Lung (tissue), 12 donors: ENCODE results near the gene SLC39A7. TPM values are rescaled to one million over a fixed set of nuclear protein-coding genes. Genes with fewer than 3 reads are reported as not detected.

ENCODE experiments used
- ATAC-seq: fragments of 200-7000 bp; cut with Tn5 transposase; one replicate; pipeline ENCODE4 v1.9.1; 2020; ENCODE audit warnings: moderate number of reproducible peaks; ENCODE audit not compliant: insufficient read depth, low FRiP score
- DNase-seq, 3 donors: peaks; one replicate each; pipeline ENCODE4 v3.0.0-alpha.2; 2013 to 2017
- H3K27ac ChIP-seq, 2 donors: one replicate each; pipeline ENCODE4 v1.5.1; 2013; ENCODE audit warnings: mild to moderate bottlenecking in 2 of 2, moderate library complexity in 2 of 2, control low read depth in 1 of 2, inconsistent platforms in 1 of 2, low read depth in 1 of 2, low read length in 1 of 2
- H3K27me3 ChIP-seq, 3 donors: one replicate each; pipeline ENCODE4 v1.5.1; 2013; ENCODE audit warnings: low read length in 2 of 3; ENCODE audit not compliant: control insufficient read depth in 3 of 3, insufficient read depth in 3 of 3
- H3K36me3 ChIP-seq, 4 donors: one replicate each; pipeline ENCODE4 v1.5.1; 2013; ENCODE audit warnings: low read length in 4 of 4, mild to moderate bottlenecking in 1 of 4, moderate library complexity in 1 of 4; ENCODE audit not compliant: control insufficient read depth in 4 of 4, insufficient read depth in 4 of 4
- H3K4me1 ChIP-seq, 5 donors: one replicate each; pipeline ENCODE4 v1.5.1; 2013; ENCODE audit warnings: low read length in 5 of 5, mild to moderate bottlenecking in 2 of 5, moderate library complexity in 1 of 5; ENCODE audit not compliant: control insufficient read depth in 5 of 5, insufficient read depth in 5 of 5
- H3K4me3 ChIP-seq: one replicate; pipeline ENCODE4 v1.5.1; 2013; ENCODE audit warnings: mild to moderate bottlenecking, control low read depth, moderate library complexity
- H3K9ac ChIP-seq, 2 donors: one replicate each; pipeline ENCODE4 v1.5.1; 2013; ENCODE audit warnings: low read length in 2 of 2, control low read depth in 1 of 2; ENCODE audit not compliant: insufficient read depth in 1 of 2
- H3K9me3 ChIP-seq, 4 donors: one replicate each; pipeline ENCODE4 v1.5.1; 2013; ENCODE audit warnings: low read length in 3 of 4, mild to moderate bottlenecking in 1 of 4, moderate library complexity in 1 of 4; ENCODE audit not compliant: control insufficient read depth in 4 of 4, insufficient read depth in 3 of 4
- CTCF ChIP-seq: IDR thresholded peaks from 2 replicates; pipeline ENCODE4 v1.5.1; 2012; ENCODE audit warnings: mild to moderate bottlenecking; ENCODE audit errors: control extremely low read depth, extremely low read depth
- WGBS, 2 donors: extraction: QIAGEN DNeasy Blood & Tissue Kit; methylation state at CpG; one replicate each; pipeline ENCODE4 v1.1.7; 2013; 5-methylcytosine and 5-hydroxymethylcytosine counted together
- polyA plus RNA-seq, 2 donors: library from polyadenylated mRNA; stranded (reverse); fragments of 200-250 nt; gene quantifications; one replicate each; pipeline ENCODE4 v1.2.1, GENCODE V29; 2013
- total RNA-seq, 2 donors: library from RNA; depleted of rRNA in 1 of 2; stranded (reverse); fragments of >200 nt in 1 of 2; gene quantifications; one replicate each; pipeline ENCODE4 v1.2.1, GENCODE V29; 2014 to 2021
- donor health status: control.
- donor health status: control.
- donor health status: Bipolar disorder and iron deficiency.
- donor health status: healthy.
- donor health status: DM: yes; HTN: yes; CAD: no.

The SLC39A7 gene
- total and polyA plus RNA-seq, 4 donors = 53.6 to 164 (median 100) TPM

GRCh38 chr6:33160728-33161344 lies 39.8 kb upstream of the SLC39A7 start:
- H3K36me3 ChIP-seq = no peaks in the 10 kb centered on the region

GRCh38 chr6:33161354-33162331 lies 39.0 kb upstream of the SLC39A7 start:
- peak overlapping the region in 1 of 2 donors; percentile 69 for H3K27ac ChIP-seq

More at GRCh38 chr6:33160728-33161344, 39.8 kb upstream of the SLC39A7 start:
- Histone ChIP-seq H3K4me3 (no peak overlapping the region), H3K4me1 (peaks cover 0 to 12% (median 0%) of the 10 kb centered on the region in 5 donors), H3K9ac (no peak overlapping the region), H3K27ac (peak overlapping the region in 1 of 2 donors; percentile 54), H3K27me3 (no peaks in the 10 kb centered on the region), H3K9me3 (no peaks in the 10 kb centered on the region)
- 35 to 58% methylated on average over 13 of the region's 13 CpGs for WGBS, 2 donors
- peak; percentile 62 to 86 (median 77) for DNase-seq
- TF ChIP-seq CTCF = no peak
- peak; percentile 76 for ATAC-seq

GRCh38 chr6:33163540-33163939 lies 37.1 kb upstream of the SLC39A7 start:
- peaks cover 0 to 12% (median 0%) of the 10 kb centered on the region in 5 donors for H3K4me1 ChIP-seq
- no peak for ATAC-seq
- no peak overlapping the region for H3K4me3 ChIP-seq
- no peak for TF ChIP-seq CTCF
- H3K9me3 ChIP-seq = no peaks in the 10 kb centered on the region
- no peak overlapping the region for H3K9ac ChIP-seq
- no peaks in the 10 kb centered on the region for H3K36me3 ChIP-seq
- WGBS, 2 donors = 85 to 95% methylated on average over 10 of the region's 10 CpGs
- no peak overlapping the region for H3K27ac ChIP-seq
- no peaks in the 10 kb centered on the region for H3K27me3 ChIP-seq
- DNase-seq = no peak

More at GRCh38 chr6:33161354-33162331, 39.0 kb upstream of the SLC39A7 start:
- Histone ChIP-seq H3K9ac (no peak overlapping the region), H3K4me3 (no peak overlapping the region), H3K36me3 (no peaks in the 10 kb centered on the region), H3K27me3 (no peaks in the 10 kb centered on the region), H3K9me3 (no peaks in the 10 kb centered on the region), H3K4me1 (peaks cover 0 to 12% (median 0%) of the 10 kb centered on the region in 5 donors)
- 7 to 8% methylated on average over 58 of the region's 58 CpGs for WGBS, 2 donors
- peak; percentile 61 to 74 (median 69) for DNase-seq
- peak; percentile 91 for ATAC-seq
- peak; percentile 87 for TF ChIP-seq CTCF
